Activated T-helper 1 cell treated with Interleukin-2 at 50 U/mL for 16 hours (primary cell): Measurements from ENCODE around the gene PROB1.
"Not testable (repeated sequence)": the region's sequence is repeated elsewhere in the genome, so short reads cannot be mapped to it uniquely, and the experiment has no call there.

Source experiments
- DNase-seq: peaks from one replicate; pipeline ENCODE4 v3.0.0-alpha.2; 2020; ENCODE audit warnings: low read depth

Gene PROB1

DNA sequence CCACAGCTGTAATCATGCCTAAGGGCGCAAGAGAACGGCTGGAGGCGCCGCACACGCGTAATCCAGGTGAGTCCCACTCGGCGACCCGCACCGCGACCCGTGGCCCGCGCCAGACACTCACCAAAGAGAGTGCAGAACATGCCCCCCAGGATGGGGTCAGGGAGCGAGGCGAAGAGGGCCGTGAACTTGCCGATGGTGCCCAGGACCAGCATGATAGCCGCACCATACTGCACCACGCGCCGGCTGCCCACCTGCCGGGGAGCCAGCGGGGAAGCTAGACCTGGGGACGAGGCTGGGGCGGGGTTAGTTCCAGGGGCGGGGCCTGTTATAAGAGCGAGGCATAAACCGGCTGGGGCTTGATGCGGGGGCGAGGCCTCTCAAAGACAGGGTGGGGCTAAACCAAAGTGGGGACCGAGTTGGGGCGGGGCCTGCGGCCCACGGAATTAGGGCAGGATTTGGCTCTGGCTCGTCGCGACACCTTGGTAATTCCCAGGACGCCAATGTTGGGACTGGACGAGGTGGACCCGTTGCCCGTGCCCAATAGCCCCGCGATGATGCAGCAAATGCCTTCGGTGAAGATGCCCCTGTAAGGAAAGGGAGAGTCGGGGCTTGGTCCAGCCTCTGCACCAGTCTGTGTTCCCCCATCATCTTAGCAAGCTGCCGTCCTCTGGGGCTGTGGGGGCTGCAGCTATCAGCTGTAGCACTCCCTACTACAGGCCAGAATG is 16.6 kb downstream of the PROB1 start:
- DNase-seq = no peak

DNA sequence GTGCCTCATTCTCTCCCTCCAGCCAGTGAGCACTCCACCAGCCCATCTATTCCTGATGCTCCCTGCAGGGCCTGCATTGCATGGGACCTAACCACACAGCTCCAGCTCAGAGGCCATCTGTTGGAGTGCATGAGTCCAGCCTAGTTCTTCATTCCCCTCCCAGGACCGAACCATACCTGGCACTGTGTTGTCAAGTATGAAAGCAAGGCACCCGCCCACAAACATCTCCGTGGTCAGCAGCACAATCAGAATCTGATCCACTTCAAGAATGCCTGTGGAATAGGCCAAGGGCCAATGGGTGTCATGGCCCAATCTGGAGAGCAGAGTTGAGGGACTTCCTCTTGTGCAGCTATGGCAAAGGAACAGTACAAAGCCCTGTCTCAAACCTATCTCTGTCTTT is 17.7 kb downstream of the PROB1 start:
- no peak for DNase-seq

DNA sequence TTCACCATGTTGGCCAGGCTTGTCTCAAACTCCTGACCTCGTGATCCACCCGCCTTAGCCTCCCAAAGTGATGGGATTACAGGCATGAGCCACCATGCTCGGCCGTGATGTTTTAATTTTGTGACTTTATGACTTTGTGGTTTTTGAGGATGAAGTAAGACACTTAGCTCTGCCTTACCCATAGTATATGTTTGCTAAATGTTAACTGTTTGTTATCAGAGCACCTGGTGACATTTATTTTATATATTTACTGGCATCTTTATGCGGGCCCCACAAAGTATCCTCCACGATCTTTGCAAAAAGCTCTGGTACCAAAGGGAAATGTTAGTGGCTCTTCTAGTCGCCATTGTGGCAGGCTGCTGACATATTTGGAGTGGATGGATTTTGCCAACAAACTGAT is 18.5 kb downstream of the PROB1 start:
- no peak for DNase-seq

DNA sequence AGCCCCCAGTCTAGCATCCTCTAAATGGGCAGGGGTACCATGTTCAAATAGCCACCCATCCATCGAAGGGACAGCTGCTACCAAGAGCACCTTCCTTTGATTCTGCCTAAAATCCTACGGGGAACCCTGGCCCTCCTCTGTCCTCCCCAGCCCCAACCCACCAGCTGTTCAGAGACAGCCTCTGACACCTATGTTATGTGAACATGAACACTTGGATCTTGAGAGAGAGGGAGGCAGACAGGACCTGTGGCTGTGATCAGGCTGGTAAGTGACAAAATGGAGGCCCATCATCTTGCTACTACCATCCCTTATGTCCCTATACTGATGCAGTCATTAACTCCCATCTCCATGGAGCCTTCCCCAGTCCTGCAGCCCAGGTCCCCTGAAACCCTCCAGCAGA is 20.0 kb downstream of the PROB1 start:
- DNase-seq = no peak

DNA sequence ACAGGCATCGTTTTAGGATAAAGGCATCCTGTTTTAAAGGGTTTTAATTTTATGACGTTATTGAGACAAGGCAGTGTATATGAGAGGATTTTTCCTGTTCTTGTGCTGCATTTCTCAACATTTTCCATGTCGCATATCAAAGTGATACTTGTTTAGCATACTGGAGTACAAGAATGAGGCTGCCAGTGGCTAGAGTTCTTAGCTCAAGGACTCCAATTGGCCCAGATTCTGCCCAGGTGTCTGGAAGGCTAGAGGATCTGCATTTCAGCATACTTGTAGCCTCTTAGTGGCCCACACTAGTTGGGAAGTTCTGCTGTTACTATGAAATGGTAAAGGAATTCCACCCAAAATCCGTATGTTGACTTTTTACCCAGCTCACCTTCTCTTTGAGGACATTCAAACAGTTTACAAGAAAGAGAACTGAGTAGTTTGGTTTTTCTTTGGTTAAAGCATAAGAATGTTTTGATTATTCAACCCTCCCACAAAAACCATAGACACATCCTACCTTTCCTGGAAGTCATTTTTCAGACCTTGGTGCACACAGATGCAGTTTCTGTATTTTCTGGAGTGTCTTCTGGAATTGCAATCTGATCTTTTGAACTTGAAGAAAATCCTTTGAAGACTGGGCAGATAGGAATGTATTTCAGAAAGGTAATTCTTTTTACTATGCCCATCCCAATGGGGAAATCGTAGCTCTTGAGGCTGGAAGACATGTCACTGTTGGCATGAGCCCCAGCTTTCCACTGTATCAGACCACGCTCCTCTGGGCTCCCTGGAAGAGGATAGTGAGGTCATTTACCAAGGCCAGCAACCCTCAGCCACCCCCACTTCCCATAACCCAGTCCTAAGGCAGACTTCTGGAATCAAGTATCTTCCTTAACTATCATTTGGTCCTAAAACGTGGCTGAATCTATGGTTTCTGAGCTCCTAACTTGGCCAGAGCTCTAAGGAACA is 23.1 kb downstream of the PROB1 start:
- no peak for DNase-seq

DNA sequence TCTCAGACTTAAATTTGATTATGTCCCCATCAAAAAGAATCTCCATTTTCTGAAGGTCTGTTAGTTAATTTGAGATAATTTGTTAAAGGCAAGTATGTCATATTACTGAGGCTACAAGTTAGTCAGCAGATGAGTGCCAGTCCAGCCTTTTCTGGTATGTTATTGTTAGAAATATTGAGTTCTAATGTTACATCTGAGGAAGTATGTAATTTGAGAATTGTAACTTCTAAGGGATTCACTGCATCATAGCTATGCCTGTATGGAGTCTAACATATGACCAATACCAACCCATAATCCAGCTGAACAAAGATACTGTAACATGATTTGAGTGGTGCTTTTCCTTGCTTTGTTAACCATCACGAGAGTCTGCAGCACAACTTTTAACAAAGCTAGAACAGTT is 25.7 kb downstream of the PROB1 start:
- DNase-seq = no peak

DNA sequence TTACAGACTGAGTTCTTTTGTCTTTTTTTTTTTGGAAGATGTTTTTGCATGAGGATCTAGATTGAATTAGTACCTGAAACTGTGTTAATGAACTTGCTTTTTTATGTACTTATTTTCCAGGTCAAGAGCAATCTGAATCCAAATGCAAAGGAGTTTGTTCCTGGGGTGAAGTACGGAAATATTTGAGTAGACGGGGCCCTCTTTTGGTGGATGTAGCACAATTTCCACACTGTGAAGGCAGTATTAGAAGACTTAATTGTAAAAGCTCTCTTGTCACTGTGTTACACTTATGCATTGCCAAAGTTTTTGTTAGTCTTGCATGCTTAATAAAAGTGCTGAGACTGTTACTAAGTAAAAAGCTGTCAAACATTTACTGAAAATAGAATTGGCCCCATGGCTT is 26.3 kb downstream of the PROB1 start:
- no peak for DNase-seq

DNA sequence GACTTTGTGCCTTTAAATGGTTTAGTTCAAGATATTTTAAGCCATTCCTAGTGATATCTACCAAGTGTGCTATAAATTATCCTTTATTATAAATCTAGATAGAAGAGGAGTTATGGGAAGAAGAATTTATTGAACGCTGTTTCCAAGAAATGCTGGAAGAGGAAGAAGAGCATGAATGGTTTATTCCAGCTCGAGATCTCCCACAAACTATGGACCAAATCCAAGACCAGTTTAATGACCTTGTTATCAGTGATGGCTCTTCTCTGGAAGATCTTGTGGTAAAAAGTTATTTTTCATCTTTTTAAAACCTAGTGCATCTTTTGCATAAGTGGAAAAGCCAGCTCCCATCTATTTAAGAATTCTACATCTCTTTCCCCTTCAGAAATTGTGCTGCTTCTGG is 30.4 kb downstream of the PROB1 start:
- no peak for DNase-seq

DNA sequence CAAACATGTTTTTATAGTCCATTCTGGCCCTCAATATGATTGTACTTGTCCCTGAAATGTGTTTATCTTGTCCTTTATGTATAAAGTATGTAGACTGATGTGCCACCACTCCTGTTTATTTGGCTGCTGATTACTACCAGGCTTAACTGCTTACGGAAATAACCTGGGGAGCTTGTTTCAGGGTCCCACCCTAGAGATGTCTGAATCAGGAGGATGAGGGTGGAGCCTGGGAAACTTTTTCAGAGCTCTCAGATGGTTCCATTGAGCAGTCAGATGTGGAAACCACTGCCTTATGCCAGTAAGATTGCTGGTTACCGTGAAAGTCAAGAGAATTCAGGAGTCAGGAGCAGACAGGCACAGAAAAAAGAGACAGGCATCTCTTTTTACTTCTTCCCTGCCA is 31.0 kb downstream of the PROB1 start:
- DNase-seq = no peak

DNA sequence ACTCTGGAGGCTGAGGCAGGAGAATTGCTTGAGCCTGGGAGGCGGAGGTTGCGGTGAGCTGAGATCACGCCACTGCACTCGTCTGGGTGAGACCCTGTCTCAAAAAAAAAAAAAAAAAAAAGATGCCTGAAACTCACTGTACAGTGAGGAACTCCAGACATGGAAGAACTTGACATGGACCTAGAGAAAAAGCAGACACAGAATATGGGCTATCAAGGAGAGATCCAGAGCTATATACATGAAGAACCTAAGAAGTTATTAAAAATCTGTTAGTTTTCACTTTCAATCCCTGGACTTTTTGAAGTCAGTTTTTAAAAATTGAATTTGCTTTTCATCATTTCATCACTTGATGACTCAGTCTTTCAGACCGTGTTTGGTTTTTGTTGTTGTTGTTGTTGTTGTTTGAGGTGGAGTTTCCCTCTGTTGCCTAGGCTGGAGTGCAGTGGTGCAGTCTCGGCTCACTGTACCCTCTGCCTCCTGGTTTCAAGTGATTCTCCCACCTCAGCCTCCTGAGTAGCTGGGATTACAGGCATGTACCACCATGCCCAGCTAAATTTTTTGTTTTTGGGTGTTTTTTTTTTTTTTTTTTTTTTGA is 33.0 kb downstream of the PROB1 start:
- DNase-seq = no peak

DNA sequence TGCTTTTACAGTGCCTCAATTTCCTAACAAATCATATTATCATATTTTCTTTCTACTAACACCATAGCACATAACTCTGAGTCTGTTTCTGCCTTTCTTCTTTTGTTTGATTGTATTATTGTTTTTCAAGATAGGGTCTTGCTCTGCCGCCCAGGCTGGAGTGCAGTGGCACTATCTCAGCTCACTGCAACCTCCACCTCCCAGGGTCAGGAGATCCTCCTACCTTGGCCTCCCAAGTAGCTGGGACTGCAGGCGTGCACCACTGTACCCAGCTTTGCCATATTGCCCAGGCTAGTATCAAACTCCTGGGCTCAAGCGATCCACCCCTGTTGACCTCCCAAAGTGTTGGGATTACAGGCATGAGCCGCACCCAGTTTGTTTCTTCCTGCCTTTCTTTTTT is 34.5 kb downstream of the PROB1 start:
- DNase-seq = no peak

DNA sequence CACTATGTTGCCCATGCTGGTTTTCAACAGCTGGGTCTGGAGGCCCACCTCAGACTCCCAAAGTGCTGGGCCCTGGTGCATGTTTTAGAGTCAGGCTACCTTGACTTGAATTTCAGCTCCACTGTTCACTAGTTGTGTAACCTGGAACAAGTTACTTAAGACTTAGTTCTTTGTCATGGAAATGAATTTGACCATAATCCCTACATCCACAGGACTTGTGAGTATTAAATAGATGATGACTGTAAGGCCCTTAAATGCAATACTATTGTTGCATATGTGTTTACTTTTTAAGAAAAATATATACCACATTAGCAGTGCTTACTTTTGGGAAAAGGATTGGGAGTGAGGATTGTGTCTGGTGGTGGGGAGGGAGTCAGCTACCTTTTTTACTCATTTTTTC is 36.8 kb downstream of the PROB1 start:
- no peak for DNase-seq

DNA sequence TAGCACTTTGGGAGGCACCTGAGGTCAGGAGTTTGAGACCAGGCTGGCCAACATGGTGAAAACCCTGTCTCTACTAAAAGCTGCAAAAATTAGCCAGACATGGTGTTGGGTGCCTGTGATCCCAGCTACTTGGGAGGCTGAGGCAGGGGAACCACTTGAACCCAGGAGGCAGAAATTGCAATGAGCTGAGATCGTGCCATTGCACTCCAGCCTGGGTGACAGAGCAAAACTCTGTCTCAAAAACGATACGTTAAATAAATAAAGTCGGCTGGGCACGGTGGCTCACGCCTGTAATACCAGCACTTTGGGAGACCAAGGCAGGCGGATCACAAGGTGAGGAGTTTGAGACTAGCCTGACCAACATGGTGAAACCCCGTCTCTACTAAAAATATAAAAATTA is 39.0 kb downstream of the PROB1 start:
- DNase-seq = not testable (repeated sequence)

DNA sequence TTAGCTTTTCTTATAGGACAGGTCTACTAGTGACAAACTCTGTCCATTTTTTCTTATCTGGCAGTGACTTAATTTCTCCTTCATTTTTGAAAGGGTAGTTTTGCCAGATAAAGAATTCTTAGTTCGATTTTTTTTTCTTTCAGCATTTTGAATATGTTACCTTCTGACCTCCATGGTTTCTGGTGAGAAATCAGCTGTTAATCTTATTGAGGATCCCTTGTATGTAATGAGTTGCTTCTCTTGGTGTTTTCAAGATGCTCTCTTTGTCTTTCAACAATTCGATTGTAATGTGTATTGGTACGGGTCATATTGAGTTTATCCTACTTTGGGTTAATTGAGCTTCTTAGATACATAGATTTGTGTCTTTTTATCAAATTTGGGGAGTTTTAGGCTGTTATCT is 40.7 kb downstream of the PROB1 start:
- no peak for DNase-seq

DNA sequence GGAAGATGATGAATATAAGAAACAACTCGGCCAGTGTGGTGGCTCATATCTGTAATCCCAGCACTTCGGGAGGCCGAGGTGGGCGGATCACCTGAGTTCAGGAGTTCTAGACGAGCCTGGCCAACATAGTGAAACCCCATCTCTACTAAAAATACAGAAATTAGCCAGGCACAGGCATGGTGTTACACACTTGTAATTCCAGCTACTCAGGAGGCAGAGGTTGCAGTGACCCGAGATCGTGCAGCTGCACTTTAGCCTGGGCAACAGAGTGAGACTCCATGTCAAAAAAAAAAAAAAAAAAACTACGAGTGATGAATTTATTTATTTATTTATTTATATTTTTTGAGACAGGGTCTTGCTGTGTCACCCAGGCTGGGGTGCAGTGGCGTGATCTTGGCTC is 47.0 kb downstream of the PROB1 start:
- DNase-seq = not testable (repeated sequence)

DNA sequence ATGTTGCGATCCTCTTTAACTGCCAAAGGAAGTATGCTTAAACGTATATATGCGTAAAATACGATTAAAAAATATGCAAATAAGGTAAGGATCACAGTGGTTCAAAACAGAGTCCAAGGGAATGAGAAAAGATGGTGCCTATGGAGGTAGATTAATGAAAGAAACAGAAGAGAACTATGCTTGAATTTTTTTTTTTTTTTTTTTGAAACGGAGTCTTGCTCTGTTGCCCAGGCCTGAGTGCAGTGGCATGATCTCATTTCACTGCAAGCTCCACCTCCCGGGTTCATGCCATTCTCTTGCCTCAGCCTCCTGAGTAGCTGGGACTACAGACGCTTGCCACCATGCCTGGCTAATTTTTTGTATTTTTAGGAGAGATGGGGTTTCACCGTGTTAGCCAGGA is 49.5 kb downstream of the PROB1 start:
- not testable (repeated sequence) for DNase-seq

DNA sequence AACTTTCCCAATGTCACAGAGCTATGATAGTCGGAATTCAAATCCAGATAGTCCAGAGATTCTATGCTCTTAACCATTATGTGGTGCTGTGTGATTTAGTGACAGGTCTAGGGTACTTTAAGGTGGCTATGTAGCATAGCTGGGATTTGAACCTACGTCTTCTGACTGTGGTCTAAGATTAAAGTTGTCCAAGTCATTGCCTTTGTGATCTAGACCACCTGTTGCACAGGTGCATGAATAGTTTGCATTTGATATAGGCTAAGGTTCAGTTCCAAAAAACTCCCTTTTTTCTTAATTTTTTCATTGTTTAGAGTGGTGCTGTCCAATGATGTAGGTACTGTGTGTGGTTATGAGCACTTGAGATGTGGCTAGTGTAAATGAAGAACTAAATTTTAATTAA is 50.7 kb downstream of the PROB1 start:
- no peak for DNase-seq

DNA sequence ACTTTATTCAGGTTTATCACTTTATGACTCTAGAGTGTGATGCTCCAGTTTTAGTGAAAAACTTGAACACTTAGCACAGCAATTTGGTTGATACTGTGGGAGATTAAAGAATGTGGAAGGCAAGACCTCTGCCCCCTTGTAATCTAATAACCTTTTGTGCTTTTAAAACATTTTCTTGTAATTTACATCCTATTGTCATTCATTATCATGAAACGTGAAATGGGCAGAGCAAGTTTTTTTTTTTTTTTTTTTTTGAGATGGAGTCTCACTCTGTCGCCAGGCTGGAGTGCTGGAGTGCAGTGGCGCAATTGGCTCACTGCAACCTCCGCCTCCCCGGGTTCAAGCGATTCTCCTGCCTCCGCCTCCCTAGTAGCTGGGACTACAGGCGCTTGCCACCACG is 51.4 kb downstream of the PROB1 start:
- no peak for DNase-seq

DNA sequence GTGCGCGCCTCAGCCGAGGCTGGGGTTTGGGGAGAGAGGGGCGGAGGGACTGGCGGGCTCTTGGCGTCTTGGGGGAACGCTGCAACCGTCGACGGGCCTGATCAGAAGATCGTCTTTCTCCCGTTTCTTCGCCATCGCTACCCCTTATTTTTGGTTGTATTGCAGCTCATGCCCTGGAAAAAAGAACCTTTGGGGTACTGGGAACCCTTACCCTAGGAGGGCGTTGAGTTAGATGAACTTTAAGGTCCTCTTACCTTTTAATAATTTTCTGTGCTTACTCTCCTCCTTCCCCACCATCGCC is 52.5 kb downstream of the PROB1 start:
- no peak for DNase-seq

DNA sequence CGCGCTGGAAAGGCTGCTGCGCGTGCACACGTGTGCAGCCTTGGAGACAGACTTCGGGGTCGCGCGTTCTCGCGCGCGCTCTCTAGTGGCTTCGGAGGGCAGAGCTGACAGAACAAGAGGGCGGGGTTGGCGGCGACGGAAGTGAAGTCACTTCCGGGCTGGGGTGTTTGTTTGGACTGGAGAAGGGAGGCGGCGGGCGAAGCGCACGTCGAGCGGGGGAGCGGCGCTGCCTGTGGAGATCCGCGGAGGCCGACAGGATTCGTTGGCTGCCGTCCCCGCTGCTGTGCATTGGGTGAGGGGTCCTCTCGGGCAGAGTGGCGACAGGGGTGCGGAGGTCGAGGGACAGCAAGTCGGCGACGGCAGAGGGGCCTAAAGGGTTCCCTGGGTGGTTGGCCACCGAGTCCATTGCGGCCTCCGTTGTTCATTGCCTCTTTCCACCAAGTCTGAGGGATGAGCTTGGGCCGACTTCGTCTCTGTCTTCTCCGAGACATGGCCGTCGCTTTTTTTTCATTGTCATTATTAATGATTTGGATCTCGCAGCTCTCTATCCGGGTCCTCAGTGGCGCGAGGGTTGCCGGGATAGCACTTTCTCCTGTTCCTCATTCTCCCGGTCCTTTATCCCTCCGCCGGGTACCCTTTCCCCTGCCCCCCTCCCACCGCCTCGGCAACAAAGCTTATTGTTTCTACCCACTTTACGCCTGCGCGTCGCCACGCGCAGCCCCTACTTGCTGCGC is 53.0 kb downstream of the PROB1 start, which contains the start of gene PAIP2:
PAIP2 (plus strand) TSS at position 166 of the 734 bp plus-strand sequence. CDS start 21,931 bp downstream, outside the sequence.
- peak; percentile 96 for DNase-seq

DNA sequence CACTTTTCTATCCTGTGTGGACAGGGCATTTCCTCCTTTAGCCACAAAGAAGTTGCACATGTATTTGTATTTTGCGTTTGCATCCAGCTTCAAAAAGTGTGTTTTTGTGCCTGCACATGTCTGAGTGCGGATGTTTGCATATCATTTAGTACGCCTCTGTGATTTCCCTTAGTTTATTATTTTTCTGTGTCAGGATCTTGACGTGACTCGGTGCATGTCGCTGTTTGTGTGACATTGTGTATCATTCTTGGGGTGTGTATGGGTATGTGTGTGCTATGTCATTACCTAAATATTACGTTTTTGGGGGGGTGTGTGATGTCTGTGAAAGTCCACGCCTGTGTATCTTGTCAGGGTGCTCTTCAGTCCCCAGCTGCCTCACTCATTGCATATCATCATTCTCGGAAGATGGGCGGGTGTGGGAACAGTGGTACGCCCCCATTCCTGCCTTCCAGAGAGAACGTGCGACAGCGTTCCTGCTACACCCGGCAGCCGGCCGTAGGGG is 53.7 kb downstream of the PROB1 start:
- no peak for DNase-seq
